GM23248 (cell line): ENCODE results near the gene LMX1B.

Experiments
- EZH2 ChIP-seq: fragments of 200-600 bp; sonication (generic); IDR thresholded peaks from 2 replicates; pipeline ENCODE4 v1.6.1; 2018; ENCODE audit warnings: antibody characterized with exemption, mild to moderate bottlenecking; ENCODE audit not compliant: insufficient read depth, poor library complexity, severe bottlenecking
- EZH2phosphoT487 ChIP-seq: fragments of 200-600 bp; sonication (generic); IDR thresholded peaks from 2 replicates; pipeline ENCODE4 v1.6.1; 2018; ENCODE audit warnings: antibody characterized with exemption, moderate library complexity, mild to moderate bottlenecking, low read depth; ENCODE audit not compliant: insufficient read depth

DNA sequence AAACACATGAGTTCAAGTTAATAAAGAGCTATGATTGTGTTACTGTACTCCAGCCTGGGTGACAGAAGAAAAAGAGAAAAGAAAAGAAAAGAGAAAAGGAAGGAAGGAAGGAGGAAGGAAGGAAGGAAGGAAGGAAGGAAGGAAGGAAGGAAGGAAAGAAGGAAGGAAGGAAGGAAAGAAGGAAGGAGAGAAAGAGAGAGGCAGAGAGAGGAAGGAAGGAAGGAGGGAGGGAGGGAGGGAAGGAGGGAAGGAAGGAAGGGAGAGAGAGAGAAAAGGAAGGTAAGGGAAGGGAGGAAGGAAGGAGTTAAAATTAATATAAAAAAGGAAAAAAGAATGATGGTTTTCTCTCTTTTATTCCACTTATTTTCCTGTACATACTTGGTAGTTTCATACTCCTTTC lies 101.7 kb downstream of the LMX1B start:
- TF ChIP-seq EZH2: no peak
- no peak for TF ChIP-seq EZH2phosphoT487
